ENCODE data around the gene MAN1C1.

The MAN1C1 gene

GRCh38 chr1:25653558-25653957, 37.0 kb downstream of the MAN1C1 start:
- CTCF ChIA-PET, result interaction anchor here (0.6 to 0.7 kb wide), 2 partner anchors 127 to 181 kb away, joined by 3 to 8 read pairs; no protein-coding TSS in a partner anchor
- H3K27ac ChIP-seq, result no peak overlapping the region
- no peak for DNase-seq (ENCODE audit: low spot score)
- no peak for TF ChIP-seq CTCF (conservative IDR thresholded peaks at IDR 0.05; ENCODE audit: low read depth)
- POLR2A ChIA-PET (ENCODE audit: low non-redundant PET), result no interaction called here

DNA sequence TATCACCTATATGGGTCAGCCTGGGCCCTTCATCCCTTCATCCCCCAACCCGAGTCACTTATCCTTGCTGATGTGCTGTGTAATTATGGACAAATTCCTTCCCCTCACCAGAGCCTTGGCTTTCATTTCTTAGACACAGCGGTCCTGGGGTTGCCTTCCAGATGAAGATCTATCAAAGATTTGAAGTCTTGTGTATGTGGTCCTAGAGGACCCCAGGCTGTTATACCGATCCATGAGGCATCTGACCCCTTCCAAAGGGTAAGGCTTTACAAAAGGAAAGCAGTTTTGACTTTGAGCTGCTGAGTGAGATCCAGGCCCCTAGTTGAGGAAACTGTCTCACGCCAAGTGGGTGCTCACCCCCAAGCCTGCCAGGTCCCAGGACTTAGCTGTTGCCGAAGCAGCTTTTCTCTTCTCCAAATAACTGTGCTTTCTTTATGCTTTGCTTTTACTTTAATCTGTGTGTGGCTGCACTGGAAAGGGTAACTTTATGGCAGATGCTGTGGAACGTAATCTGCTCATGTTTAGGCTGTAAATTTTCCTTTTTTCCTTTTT, 37.6 kb downstream of the MAN1C1 start:
- ChIA-PET CTCF (no interaction called here), POLR2A (ENCODE audit: low non-redundant PET) (no interaction called here)
- H3K27ac ChIP-seq, result no peak overlapping the region
- DNase-seq (ENCODE audit: low spot score), result no peak
- TF ChIP-seq CTCF (conservative IDR thresholded peaks at IDR 0.05; ENCODE audit: low read depth), result no peak

GRCh38 chr1:25657121-25657882, 40.7 kb downstream of the MAN1C1 start:
- ChIA-PET POLR2A (ENCODE audit: low non-redundant PET) (no interaction called here), CTCF (interaction anchor here (0.6 kb wide), 1 partner anchor 281 kb away, joined by 3 read pairs; no protein-coding TSS in a partner anchor)
- TF ChIP-seq CTCF (conservative IDR thresholded peaks at IDR 0.05; ENCODE audit: low read depth), result no peak
- DNase-seq (ENCODE audit: low spot score), result no peak
- H3K27ac ChIP-seq, result no peak overlapping the region

- no peak for TF ChIP-seq CTCF (conservative IDR thresholded peaks at IDR 0.05; ENCODE audit: low read depth)
- ChIA-PET CTCF (no interaction called here), POLR2A (ENCODE audit: low non-redundant PET) (no interaction called here)
- DNase-seq (ENCODE audit: low spot score), result no peak
- H3K27ac ChIP-seq, result no peak overlapping the region
Measured at GRCh38 chr1:25657883-25658760, 41.5 kb downstream of the MAN1C1 start.

DNA sequence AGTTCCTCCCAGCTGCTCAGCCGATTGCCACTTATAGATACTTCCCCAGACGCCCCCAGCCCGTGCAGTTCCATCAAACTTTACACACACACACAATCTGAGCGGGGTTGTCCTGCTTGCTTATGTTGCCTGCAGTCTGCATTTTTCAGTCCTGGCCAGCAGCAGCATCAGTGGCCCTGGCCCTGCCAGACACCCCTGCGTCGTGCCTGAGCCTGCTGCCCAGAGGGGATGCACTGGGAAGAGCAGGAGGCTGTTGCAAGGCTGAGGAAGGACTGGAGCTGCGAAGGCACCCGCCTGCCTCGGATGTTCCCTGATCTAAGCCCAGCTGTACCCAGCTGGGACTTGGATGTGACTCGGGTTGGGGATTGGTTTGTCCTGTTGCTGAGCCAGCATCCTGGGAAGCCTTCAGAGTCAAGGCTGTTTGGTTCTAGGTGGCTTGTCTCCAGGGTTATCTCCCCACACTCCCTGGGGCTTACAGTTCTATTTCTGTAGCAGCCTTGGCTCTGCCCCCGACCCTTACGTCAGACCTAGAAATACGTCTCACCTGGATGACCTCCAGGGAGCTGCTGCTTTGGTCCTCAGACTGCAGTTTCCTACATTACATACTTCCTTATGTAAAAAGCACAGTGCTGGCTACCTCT, 42.3 kb downstream of the MAN1C1 start:
- ChIA-PET CTCF (interaction anchor here (0.7 kb wide), 1 partner anchor 17 kb away, joined by 3 read pairs; no protein-coding TSS in a partner anchor), POLR2A (ENCODE audit: low non-redundant PET) (no interaction called here)
- no peak for DNase-seq (ENCODE audit: low spot score)
- H3K27ac ChIP-seq, result no peak overlapping the region
- TF ChIP-seq CTCF (conservative IDR thresholded peaks at IDR 0.05; ENCODE audit: low read depth), result no peak

Measured in RWPE1 (cell line).